HG03457 (cell line): ENCODE results near the gene CSNK1E.

Source experiments
- ATAC-seq: cut with Tn5 transposase; IDR thresholded peaks from one replicate; pipeline ENCODE4 v1.9.1; 2021; ENCODE audit warnings: moderate number of reproducible peaks; ENCODE audit not compliant: unreplicated experiment

Gene CSNK1E

DNA sequence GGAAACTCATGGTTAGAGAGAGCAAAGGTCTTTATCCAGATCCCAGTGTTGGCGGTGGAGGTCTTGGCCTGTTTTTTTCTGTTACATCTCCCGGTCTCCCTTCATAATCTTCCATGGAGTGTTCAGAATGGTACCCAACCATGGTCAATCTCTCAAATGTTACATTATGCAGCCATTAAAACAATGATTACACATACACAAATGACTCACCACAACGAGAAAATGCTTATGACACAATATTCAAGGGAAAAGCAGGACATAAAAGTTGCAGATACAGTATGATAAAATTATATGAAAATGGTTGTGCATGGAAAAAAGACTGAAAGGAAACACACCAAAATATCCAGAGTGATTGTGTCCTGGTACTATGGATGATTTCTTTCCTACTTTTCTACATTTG is 17.8 kb upstream of the CSNK1E start:
- no peak for ATAC-seq

DNA sequence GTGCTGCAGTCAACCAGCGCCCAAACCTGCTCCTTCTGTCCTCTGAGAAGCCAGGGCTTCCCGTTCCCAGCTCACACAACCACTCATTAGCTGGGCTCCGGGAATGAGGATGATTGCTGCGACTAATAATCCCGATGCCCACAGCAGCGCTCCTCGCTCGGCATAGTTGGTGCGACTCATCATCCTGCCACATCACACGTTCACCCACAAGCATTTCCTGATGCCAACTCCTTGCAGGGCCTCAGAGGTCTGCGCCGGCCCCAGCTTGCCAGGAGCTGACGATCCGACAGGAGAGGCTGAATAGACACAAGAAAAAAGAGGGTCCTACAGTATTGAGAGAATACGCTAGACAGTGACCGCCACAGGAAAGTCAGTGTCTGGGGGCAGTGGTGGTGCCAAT is 10.6 kb upstream of the CSNK1E start:
- ATAC-seq = no peak

- no peak for ATAC-seq
These were observed 10.2 kb upstream of the CSNK1E start for GRCh38 chr22:38327396-38327795.

- ATAC-seq = no peak
These were observed 8.4 kb upstream of the CSNK1E start for GRCh38 chr22:38325587-38325986.

GRCh38 chr22:38320605-38321402 is 3.6 kb upstream of the CSNK1E start:
- ATAC-seq = no peak

DNA sequence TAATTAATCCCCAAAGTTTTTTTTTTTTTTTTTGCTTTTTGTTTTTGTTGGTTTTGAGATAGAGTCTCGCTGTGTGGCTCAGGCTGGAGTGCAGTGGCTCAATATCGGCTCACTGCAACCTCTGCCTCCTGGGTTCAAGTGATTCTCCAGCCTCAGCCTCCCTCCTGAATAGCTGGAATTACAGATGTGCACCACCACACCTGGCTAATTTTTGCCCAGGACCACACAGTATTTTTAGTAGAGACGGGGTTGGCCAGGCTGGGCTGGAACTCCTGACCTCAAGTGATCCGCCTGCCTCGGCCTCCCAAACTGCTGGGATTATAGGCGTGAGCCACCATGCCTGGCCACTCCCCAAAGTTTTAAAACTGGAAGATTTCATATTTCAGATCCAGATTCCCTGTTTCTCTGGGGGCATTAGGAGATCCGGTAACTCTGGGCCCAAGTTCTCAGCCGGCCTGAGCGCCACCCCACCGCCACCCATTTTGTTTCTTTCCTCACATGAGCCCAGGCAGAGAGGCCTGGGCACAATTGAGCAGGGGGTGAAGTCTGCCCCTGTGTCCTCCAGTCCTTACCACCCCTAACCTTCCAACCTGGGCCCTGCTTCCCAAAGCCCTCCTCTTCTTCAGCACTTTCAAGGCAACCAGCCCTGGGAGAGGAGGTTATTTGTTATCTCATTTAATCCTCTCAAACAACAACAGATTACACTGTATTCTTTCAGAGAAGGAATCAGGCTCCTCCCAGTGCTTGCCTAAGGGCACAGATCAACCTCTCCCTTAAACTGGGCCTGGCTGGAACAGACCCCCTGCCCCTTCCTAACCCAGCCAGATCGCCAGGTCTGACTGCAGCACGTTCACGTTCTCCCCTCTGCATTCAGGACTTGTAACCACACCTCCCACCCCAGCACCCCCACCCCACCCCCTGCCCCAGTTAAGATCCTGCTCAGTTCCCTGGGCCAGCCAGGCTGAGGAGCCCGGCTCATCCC is 1.9 kb upstream of the CSNK1E start:
- no peak for ATAC-seq

DNA sequence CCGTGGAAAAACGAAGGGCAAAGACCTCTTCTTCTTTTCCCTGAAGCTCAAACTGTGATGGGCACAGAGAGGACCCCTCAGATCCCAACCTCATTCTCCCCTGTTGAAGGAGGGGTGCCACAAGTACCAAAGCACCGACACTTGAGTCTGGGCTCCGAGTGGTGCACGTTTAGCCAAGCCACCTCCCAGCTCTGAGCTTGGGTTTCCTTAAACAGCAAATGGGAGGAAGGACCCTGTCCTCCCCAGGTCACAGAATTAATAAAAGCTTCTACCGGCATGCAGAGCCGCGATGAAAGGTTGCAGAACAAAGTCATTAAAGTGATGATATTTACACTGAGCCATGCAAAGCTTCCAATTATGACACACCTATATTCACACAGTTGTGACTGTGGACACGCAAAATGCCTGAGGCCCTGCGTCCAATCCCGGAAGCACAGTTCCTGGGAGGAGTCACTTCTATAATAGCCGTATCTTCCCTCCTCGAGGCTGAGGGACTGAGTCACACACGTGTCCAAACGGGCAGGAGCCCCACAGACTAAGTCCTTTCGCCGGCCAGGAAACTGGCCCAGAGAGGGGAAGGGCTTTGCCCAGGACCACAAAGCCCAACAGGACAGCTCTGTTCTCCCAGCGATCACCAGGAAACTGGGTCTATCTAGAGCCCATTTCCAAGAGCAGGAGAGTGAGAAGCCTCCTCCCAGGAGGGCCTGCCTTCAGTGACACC is 922 bp upstream of the CSNK1E start:
- ATAC-seq = no peak

DNA sequence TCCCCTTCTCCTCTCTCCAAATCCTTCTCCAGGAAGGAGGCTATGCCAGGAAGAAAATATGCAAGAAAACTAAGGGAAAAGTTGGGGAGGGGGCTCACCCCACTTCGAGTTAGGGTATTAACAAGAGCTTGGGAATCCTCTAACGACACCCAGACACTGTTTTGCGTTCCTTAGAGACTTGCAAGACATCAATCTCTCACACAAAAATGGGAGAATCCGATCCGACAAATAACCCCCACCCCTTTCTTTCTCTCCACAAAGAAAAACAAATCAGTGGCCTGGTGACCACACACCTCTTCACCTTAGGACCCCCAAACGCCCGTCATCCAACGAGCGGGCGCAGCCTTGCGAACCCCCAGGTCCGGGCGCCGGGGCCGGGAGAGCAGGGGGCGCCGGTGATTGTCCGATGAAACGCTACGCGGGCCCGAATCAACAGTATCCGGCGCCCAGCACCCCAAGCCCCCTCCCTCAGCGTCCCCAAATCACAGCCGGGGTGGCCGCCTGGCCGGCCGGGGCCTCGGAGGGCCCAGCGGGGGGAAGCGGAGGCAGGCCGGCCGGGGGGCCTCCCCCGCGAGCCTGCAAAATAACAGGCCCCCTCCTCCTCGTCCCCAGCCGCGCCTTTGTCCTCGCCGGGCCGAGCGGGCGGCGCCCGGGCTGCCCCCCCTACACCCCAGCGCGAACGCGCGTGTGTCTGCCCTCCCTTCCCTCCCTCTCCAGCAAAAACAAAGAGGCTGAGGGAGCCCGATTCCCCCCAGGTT is 690 bp downstream of the CSNK1E start:
- no peak for ATAC-seq

DNA sequence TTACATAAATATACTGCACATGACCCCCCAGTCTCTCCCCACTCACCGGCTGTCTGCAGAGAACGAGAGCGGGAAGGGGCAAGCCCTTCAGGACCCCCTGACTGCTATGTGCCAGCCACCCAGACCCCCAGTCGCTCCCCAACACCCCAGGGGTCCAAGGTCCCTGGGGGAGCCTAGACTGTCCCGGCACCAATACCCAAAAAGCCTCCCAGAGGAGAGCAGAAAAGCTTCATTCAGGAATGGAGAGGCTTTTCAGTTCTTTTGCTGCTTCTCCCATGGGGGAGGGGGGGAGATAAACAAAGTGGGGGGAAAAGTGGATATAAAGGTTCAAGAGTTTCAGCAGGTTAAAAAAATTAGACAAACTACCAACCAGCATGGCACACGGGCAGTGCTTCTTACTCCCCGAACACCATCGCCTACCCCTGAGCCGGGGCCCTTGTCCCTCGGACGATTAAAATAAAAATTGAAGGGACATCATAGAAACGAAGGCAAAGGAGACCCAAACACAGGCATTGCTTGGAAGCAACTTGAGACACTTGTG is 1.3 kb downstream of the CSNK1E start:
- no peak for ATAC-seq

GRCh38 chr22:38314933-38315822 is 2.1 kb downstream of the CSNK1E start:
- ATAC-seq = no peak

DNA sequence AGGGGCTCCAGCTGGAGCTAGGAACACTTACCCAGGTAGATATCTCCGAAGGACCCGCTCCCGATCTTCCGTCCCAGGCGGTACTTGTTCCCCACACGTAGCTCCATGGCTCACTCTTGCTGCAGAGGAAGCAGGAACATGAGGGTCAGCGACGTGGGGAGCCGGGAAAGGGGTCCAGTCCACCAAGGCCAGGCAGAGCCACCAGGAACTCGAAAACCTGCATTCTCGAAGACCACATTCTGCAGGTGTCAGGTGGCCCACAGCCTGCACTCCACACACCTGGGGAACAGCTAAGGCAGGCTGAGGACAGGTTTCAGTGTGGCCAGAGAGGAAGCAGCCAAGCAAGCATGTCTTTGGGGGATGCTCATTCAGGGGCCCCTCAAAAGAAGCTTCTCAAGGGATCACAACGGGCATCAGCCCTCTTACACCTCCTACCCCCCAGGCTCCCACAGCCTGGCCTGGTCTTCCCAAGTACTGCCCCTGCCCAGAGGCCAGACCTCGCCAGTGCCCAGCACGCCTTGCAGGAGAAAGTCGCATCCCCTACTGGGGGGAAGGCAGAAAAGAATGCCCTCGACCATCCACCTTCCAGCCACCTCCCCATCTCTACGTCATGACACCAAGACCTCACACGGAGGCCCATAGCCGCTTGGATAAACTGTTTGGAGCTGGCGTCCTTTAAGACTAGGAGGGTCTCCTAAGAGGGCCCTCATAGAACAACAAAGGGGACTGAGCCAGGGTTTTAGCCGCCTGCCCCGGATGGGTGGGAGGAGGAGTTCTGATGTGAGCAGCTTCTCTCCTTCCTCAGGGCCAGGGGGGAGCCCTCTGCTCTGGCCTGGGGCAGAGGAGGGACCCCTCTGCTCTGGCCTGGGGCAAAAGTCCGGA is 2.9 kb downstream of the CSNK1E start:
- no peak for ATAC-seq

DNA sequence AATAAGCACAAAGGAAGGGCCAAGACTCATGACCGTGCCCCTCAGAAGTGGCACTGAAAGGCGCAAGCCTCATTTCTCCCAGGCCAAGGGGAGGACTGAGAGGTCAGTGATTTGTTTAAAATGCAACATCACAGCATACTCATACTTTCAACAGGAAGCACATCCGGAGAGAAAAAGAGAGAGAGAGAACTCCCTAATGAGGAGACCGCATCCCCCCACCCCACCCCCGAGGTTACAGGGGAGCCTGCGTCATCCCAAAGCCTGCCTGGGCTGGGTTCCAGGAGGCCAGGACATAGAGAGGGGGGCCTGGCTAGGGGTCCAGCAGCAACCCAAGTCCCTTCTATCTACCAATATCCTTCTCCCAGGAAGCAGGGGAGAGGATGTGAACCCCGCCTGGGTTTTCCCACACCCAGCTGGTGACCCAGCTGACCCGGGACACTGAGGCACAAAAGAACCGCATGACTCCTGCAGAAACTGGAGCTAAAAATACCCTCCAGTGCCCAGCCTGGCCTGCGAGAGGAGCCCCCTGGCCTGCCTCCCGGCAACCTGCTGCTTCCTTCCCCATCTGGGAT is 3.8 kb downstream of the CSNK1E start:
- no peak for ATAC-seq

DNA sequence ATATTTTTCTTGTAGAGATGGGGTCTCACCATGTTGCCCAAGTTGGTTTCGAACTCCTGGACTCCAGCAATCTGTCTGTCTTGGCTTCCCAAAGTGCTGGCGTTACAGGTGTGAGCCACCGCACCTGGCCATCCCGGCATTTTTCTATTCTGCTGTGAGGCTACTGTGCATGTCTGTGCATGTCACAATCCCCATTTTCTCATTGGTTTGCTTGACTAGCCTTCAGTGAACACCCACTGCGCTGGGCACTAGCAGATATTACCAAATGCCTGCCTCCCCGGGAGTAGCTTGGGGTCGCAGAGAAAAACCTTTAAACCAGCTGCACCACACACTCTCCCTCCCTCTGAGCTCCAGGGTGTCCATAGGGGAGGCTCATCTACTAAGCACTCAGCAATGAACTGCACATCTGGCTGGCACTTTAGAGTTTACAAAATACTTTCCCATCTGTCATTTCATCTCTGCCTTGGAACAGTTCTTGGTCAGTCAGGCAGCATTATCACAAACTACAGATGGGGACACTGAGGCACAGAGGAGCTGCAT is 4.9 kb downstream of the CSNK1E start:
- ATAC-seq = no peak

DNA sequence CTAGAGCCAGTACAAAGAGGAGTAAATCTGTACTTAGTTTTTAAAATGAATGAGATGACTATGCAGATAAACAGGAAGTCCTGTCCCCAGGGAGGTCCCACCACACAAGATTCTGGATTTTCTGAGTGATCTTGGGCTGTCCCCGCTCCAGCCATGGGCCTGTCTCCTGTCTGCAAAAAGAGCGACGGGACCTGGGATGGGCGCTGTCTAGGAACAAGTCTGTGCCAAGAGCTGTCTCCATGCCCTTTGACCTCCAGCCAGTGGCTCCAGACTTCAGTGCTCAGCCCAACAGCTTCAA is 6.0 kb downstream of the CSNK1E start:
- no peak for ATAC-seq

GRCh38 chr22:38310518-38311322 is 6.5 kb downstream of the CSNK1E start:
- ATAC-seq = no peak

- ATAC-seq = no peak
These were observed 7.4 kb downstream of the CSNK1E start for GRCh38 chr22:38309614-38310517.
